Measurements from ENCODE around the gene GRIP2. TPM values are rescaled to one million over a fixed set of nuclear protein-coding genes. Genes with fewer than 3 reads are reported as not detected.

The GRIP2 gene
- polyA plus RNA-seq, 1 donor (not counting 4 experiments of a cell fraction or from before 2014, with no cell fraction given), result 0.01 TPM

DNA sequence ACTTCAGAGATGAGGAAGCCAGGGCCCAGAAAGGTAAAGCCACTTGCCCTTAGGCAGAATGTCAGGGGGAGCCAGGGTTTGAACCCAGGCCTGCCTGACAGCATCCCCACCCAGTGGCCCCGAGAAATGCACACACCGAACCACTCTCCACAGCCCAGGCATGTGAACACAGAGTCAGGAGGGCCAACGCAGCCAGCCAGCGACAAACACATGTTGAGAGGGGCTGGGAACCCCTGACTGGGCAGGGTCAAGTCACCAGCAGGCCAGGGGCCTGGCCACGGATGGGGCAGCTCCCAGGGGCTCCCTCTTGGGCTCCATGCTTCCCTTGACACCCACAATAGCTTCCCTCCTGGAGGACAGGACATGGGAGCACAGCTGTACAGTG is 5.1 kb upstream of the GRIP2 start:
- Histone ChIP-seq H3K9ac (ENCODE audit: control insufficient read depth, extremely low read depth, insufficient read depth, low read length) (no peak overlapping the region), H3K36me3 (ENCODE audit: control insufficient read depth in 2 of 2, extremely low read depth in 1 of 2, insufficient read depth in 2 of 2, low read length in 2 of 2) (no peaks in the 10 kb centered on the region), H3K27me3 (ENCODE audit: control insufficient read depth, extremely low read depth, insufficient read depth, low read length) (peaks cover 27% of the 10 kb centered on the region), H4K20me1 (ENCODE audit: control insufficient read depth, extremely low read depth, insufficient read depth, low read length) (peaks cover 2% of the 10 kb centered on the region), H3K79me2 (ENCODE audit: control insufficient read depth, insufficient read depth, low read length) (no peaks in the 10 kb centered on the region), H3K4me1 (ENCODE audit: control insufficient read depth, extremely low read depth, insufficient read depth, low read length) (no peaks in the 10 kb centered on the region), H3K4me3 (ENCODE audit: control insufficient read depth in 2 of 3, extremely low read depth in 1 of 3, insufficient read depth in 2 of 3, low read depth in 1 of 3, low read length in 3 of 3) (no peak overlapping the region), H2AFZ (ENCODE audit: control insufficient read depth, low read length) (no peak overlapping the region), H3K9me3 (ENCODE audit: control insufficient read depth, low read depth, low read length) (no peaks in the 10 kb centered on the region), H3K4me2 (ENCODE audit: control insufficient read depth, extremely low read depth, insufficient read depth, low read depth, low read length) (no peak overlapping the region), H3K27ac (ENCODE audit: control insufficient read depth, insufficient read depth, low read length) (no peak overlapping the region), H3K9me1 (ENCODE audit: control insufficient read depth, extremely low read depth, insufficient read depth, low read length) (no peaks in the 10 kb centered on the region)
- dilution Hi-C loops (cut with MboI; ENCODE audit: extremely low pct_ligation_motif_present, low sequenced_read_pairs), result no loop called here
- TF ChIP-seq EZH2 (IDR thresholded peaks at IDR 0.05; ENCODE audit: low read length), result no peak
- TF ChIP-seq, protein P1, sequence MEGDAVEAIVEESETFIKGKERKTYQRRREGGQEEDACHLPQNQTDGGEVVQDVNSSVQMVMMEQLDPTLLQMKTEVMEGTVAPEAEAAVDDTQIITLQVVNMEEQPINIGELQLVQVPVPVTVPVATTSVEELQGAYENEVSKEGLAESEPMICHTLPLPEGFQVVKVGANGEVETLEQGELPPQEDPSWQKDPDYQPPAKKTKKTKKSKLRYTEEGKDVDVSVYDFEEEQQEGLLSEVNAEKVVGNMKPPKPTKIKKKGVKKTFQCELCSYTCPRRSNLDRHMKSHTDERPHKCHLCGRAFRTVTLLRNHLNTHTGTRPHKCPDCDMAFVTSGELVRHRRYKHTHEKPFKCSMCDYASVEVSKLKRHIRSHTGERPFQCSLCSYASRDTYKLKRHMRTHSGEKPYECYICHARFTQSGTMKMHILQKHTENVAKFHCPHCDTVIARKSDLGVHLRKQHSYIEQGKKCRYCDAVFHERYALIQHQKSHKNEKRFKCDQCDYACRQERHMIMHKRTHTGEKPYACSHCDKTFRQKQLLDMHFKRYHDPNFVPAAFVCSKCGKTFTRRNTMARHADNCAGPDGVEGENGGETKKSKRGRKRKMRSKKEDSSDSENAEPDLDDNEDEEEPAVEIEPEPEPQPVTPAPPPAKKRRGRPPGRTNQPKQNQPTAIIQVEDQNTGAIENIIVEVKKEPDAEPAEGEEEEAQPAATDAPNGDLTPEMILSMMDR (optimal IDR thresholded peaks at IDR 0.05 in 1 of 3, IDR thresholded peaks at IDR 0.05 in 1 of 3, conservative IDR thresholded peaks at IDR 0.05 in 1 of 3; ENCODE audit: extremely low read depth in 1 of 3, insufficient read depth in 2 of 3, low read length in 3 of 3), result no peak
- no peak for DNase-seq (ENCODE audit: low read depth, low spot score)
- FAIRE-seq, result no peak

DNA sequence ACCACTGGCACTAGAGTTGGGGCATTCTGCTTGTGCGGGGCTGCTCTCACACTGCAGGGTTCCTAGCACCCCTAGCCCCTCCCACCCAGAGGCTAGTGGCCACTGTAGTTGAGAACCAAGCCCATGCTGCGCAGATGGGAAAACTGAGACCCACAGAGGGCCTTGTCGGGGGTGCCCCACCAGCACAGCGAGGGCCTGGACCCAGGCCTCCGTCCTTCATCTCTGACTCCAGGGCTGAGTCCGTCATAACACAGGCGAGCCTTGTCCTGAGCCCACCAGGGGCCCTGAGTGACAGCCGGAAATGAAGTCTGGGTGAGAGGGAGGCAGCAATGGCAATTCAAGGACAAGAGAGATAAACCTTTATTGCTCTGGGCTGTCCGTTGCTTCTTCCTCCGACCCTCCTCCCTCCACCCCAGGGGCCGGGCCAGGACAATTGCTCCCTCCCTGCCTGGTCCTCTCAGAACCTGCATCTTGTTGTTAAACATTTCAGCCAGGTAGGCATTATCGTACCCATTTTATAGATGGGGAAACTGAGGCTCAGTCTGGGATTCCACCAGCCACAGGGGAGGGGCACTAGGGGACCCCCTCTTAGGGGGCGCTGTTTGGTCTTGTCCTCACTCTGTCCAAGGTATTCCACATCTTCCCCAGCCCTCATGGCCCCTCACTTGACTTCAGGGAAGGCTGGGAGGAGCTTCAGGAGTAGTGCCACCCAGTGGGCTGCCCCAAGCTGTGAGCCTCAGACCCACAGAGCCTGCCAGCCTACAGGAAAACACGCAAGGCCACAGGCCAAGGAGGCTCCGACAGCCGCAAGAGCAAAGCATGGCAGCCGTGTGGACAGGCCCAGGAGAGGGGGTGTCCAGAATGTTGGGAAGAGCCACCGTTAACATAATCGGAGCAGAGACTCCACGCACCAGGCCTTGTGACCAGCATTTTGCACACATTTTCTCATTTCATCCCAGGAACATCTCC is 4.4 kb upstream of the GRIP2 start:
- Histone ChIP-seq H3K4me2 (ENCODE audit: control insufficient read depth, extremely low read depth, insufficient read depth, low read depth, low read length) (no peak overlapping the region), H3K9ac (ENCODE audit: control insufficient read depth, extremely low read depth, insufficient read depth, low read length) (no peak overlapping the region), H2AFZ (ENCODE audit: control insufficient read depth, low read length) (no peak overlapping the region), H3K4me3 (ENCODE audit: control insufficient read depth in 2 of 3, extremely low read depth in 1 of 3, insufficient read depth in 2 of 3, low read depth in 1 of 3, low read length in 3 of 3) (no peak overlapping the region), H3K4me1 (ENCODE audit: control insufficient read depth, extremely low read depth, insufficient read depth, low read length) (no peaks in the 10 kb centered on the region), H3K27me3 (ENCODE audit: control insufficient read depth, extremely low read depth, insufficient read depth, low read length) (peaks cover 27% of the 10 kb centered on the region), H3K36me3 (ENCODE audit: control insufficient read depth in 2 of 2, extremely low read depth in 1 of 2, insufficient read depth in 2 of 2, low read length in 2 of 2) (no peaks in the 10 kb centered on the region), H3K79me2 (ENCODE audit: control insufficient read depth, insufficient read depth, low read length) (no peaks in the 10 kb centered on the region), H3K27ac (ENCODE audit: control insufficient read depth, insufficient read depth, low read length) (no peak overlapping the region), H3K9me1 (ENCODE audit: control insufficient read depth, extremely low read depth, insufficient read depth, low read length) (no peaks in the 10 kb centered on the region), H4K20me1 (ENCODE audit: control insufficient read depth, extremely low read depth, insufficient read depth, low read length) (peaks cover 2% of the 10 kb centered on the region), H3K9me3 (ENCODE audit: control insufficient read depth, low read depth, low read length) (no peaks in the 10 kb centered on the region)
- FAIRE-seq (no peak), DNase-seq (ENCODE audit: low read depth, low spot score) (no peak)
- dilution Hi-C loops (cut with MboI; ENCODE audit: extremely low pct_ligation_motif_present, low sequenced_read_pairs), result no loop called here
- TF ChIP-seq EZH2 (IDR thresholded peaks at IDR 0.05; ENCODE audit: low read length), result no peak
